IMR-90 (cell line): Measurements from ENCODE around the gene PITPNM3. TPM values are rescaled to one million over a fixed set of nuclear protein-coding genes. Genes with fewer than 3 reads are reported as not detected.

Experiments
- ATAC-seq: fragments of 200-7000 bp; cut with Tn5 transposase; 2 replicates; pipeline ENCODE4 v1.9.1; 2020; ENCODE audit warnings: low read depth, mild to moderate bottlenecking, moderate library complexity
- BruUV-seq: library from RNA; stranded (reverse); fragments of 400-500 nt; replicated peaks from 2 replicates; lab custom pipeline; 2021; lab: Mats Ljungman, UMichigan
- CTCF ChIA-PET: fragments of 300-600 bp; formaldehyde crosslinking; extraction: SDS; loops from one replicate; lab custom pipeline; 2021; ENCODE audit warnings: antibody characterized with exemption; lab: Yijun Ruan, JAX
- POLR2A ChIA-PET: fragments of 300-600 bp; sonication (Branson Sonifier 250); formaldehyde crosslinking; loops from one replicate; lab custom pipeline; 2022; ENCODE audit warnings: antibody characterized with exemption; ENCODE audit not compliant: unreplicated experiment; lab: Charles Lee
- DNase-seq: peaks from one replicate; pipeline ENCODE4 v3.0.0; 2013
- H2AFZ ChIP-seq: replicated peaks from 2 replicates; pipeline ENCODE3; 2013; ENCODE audit warnings: low read length, mild to moderate bottlenecking; ENCODE audit not compliant: poor library complexity
- H2AK5ac ChIP-seq: 2 replicates; pipeline ENCODE4 v1.6.1; 2013; ENCODE audit warnings: low read depth, low read length, inconsistent platforms
- H2AK9ac ChIP-seq: replicated peaks from 2 replicates; pipeline ENCODE3; 2013; ENCODE audit warnings: mild to moderate bottlenecking, low read depth, low read length, moderate library complexity; ENCODE audit not compliant: poor library complexity
- H2BK120ac ChIP-seq: 2 replicates; pipeline ENCODE4 v1.6.1; 2013; ENCODE audit warnings: low read depth, low read length, inconsistent platforms
- H2BK15ac ChIP-seq: 3 replicates; pipeline ENCODE4 v1.6.1; 2013; ENCODE audit warnings: low read depth, low read length, inconsistent platforms
- H2BK20ac ChIP-seq: 2 replicates; pipeline ENCODE4 v1.6.1; 2013; ENCODE audit warnings: low read depth, mild to moderate bottlenecking, inconsistent platforms, low read length, moderate library complexity
- H2BK5ac ChIP-seq: 2 replicates; pipeline ENCODE4 v1.6.1; 2013; ENCODE audit warnings: mild to moderate bottlenecking, low read depth, low read length, inconsistent platforms; ENCODE audit not compliant: poor library complexity, severe bottlenecking
- H3K14ac ChIP-seq: replicated peaks from 2 replicates; pipeline ENCODE4 v1.6.1; 2013; ENCODE audit warnings: low read depth, low read length, inconsistent platforms
- H3K18ac ChIP-seq: 2 replicates; pipeline ENCODE4 v1.6.1; 2013; ENCODE audit warnings: low read depth, low read length, control low read depth
- H3K23ac ChIP-seq: 2 replicates; pipeline ENCODE4 v1.6.1; 2013; ENCODE audit warnings: low read depth, low read length, inconsistent platforms
- H3K27ac ChIP-seq: 2 replicates; pipeline ENCODE4 v1.5.1; 2013; ENCODE audit warnings: mild to moderate bottlenecking, control low read depth, low read length; ENCODE audit not compliant: insufficient read depth
- H3K27me3 ChIP-seq: 2 replicates; pipeline ENCODE4 v1.6.1; 2013; ENCODE audit warnings: low read length; ENCODE audit not compliant: control insufficient read depth, insufficient read depth
- H3K36me3 ChIP-seq: 2 replicates; pipeline ENCODE4 v1.6.1; 2013; ENCODE audit warnings: low read length, mixed read lengths; ENCODE audit not compliant: control insufficient read depth, insufficient read depth
- H3K4ac ChIP-seq: 2 replicates; pipeline ENCODE4 v1.6.1; 2013; ENCODE audit warnings: low read depth, low read length, inconsistent platforms
- H3K4me1 ChIP-seq: 2 replicates; pipeline ENCODE4 v1.6.1; 2013; ENCODE audit warnings: low read length, mixed read lengths; ENCODE audit not compliant: control insufficient read depth, insufficient read depth
- H3K4me2 ChIP-seq: 2 replicates; pipeline ENCODE4 v1.6.1; 2013; ENCODE audit warnings: low read depth, mild to moderate bottlenecking, control low read depth, low read length, moderate library complexity
- H3K4me3 ChIP-seq: 2 replicates; pipeline ENCODE4 v1.5.1; 2013; ENCODE audit warnings: low read depth, mild to moderate bottlenecking, control low read depth, low read length, moderate library complexity; ENCODE audit not compliant: insufficient read depth
- H3K56ac ChIP-seq: 2 replicates; pipeline ENCODE4 v1.6.1; 2013; ENCODE audit warnings: low read length, inconsistent platforms; ENCODE audit not compliant: insufficient read depth; ENCODE audit errors: extremely low read depth
- H3K79me1 ChIP-seq, 2 experiments: 2 replicates each; pipeline ENCODE4 v1.6.1; 2013; ENCODE audit warnings: low read length in 2 of 2, inconsistent platforms in 1 of 2, low read depth in 1 of 2
- H3K9ac ChIP-seq: 2 replicates; pipeline ENCODE4 v1.6.1; 2013; ENCODE audit warnings: low read depth, low read length, control low read depth
- H3K9me1 ChIP-seq: 2 replicates; pipeline ENCODE4 v1.6.1; 2013; ENCODE audit warnings: low read length, inconsistent platforms; ENCODE audit not compliant: insufficient read depth
- H3K9me3 ChIP-seq: 2 replicates; pipeline ENCODE4 v1.6.1; 2013; ENCODE audit warnings: low read length; ENCODE audit not compliant: control insufficient read depth, insufficient read depth
- H4K20me1 ChIP-seq: 2 replicates; pipeline ENCODE4 v1.6.1; 2013; ENCODE audit warnings: low read length, inconsistent platforms; ENCODE audit not compliant: insufficient read depth
- H4K5ac ChIP-seq: 2 replicates; pipeline ENCODE4 v1.6.1; 2013; ENCODE audit warnings: mild to moderate bottlenecking, low read depth, low read length, control low read depth
- H4K8ac ChIP-seq, 2 experiments: 2 replicates each; pipeline ENCODE4 v1.6.1; 2013; ENCODE audit warnings: low read depth in 2 of 2, low read length in 2 of 2, control low read depth in 1 of 2, inconsistent platforms in 1 of 2
- H4K91ac ChIP-seq: 2 replicates; pipeline ENCODE4 v1.6.1; 2013; ENCODE audit warnings: low read depth, low read length, inconsistent platforms; ENCODE audit not compliant: insufficient read depth
- CEBPB ChIP-seq: IDR thresholded peaks from 2 replicates; pipeline ENCODE4 v1.6.1; 2012; ENCODE audit warnings: low read depth, low read length, improper control_type of control experiment
- CTCF ChIP-seq: conservative IDR thresholded peaks from 2 replicates; pipeline ENCODE4 v1.5.1; 2012; ENCODE audit warnings: mild to moderate bottlenecking, low read depth, low read length, improper control_type of control experiment
- FOS ChIP-seq: fragments of 150-350 bp; IDR thresholded peaks from 2 replicates; pipeline ENCODE4 v1.6.1; 2016; ENCODE audit warnings: low read depth, low read length
- MAFK ChIP-seq: IDR thresholded peaks from 2 replicates; pipeline ENCODE4 v1.6.1; 2012; ENCODE audit warnings: low read depth, low read length, improper control_type of control experiment
- NFE2L2 ChIP-seq: fragments of 150-350 bp; IDR thresholded peaks from 2 replicates; pipeline ENCODE4 v1.6.1; 2016; ENCODE audit warnings: low read depth, mild to moderate bottlenecking, low read length
- RAD21 ChIP-seq: IDR thresholded peaks from 2 replicates; pipeline ENCODE4 v1.6.1; 2012; ENCODE audit warnings: low read length, improper control_type of control experiment
- RCOR1 ChIP-seq: IDR thresholded peaks from 2 replicates; pipeline ENCODE4 v1.6.1; 2012; ENCODE audit warnings: mild to moderate bottlenecking, low read length, improper control_type of control experiment; ENCODE audit not compliant: insufficient replicate concordance
- RFX5 ChIP-seq: IDR thresholded peaks from 2 replicates; pipeline ENCODE4 v1.8.0; 2012; ENCODE audit warnings: low read depth, mild to moderate bottlenecking, low read length, moderate library complexity
- WGBS, 2 experiments: methylation state at CpG; one replicate each; pipeline versions ENCODE4 v1.1.5 to v1.1.7; 2013; ENCODE audit warnings: missing lambda C conversion rate in 2 of 2; ENCODE audit not compliant: insufficient read length in 1 of 2; ENCODE audit errors: extremely low coverage in 2 of 2; 5-methylcytosine and 5-hydroxymethylcytosine counted together
- dilution Hi-C: fragments of 300-500 bp; cut with HindIII; formaldehyde crosslinking; loops from one replicate; pipeline ENCODE4 v1.14.3; 2018; ENCODE audit warnings: low sequenced_read_pairs; ENCODE audit not compliant: unreplicated experiment
- in situ Hi-C: fragments of 300-500 bp; cut with MboI; formaldehyde crosslinking; loops from 3 replicates; pipeline ENCODE4 v1.14.3; 2019; ENCODE audit warnings: low sequenced_read_pairs, inconsistent platforms, mixed read lengths
- intact Hi-C: fragments of 100-400 bp; cut with micrococcal nuclease; formaldehyde crosslinking; loops from 2 replicates; pipeline ENCODE4 v1.10.0; 2022
- polyA plus RNA-seq, 3 experiments: library from polyadenylated mRNA; depleted of rRNA; stranded (reverse); fragments of >200 nt; gene quantifications; 2 replicates each; pipeline ENCODE4 v1.2.3, GENCODE V29; 2012; ENCODE audit warnings: low replicate concordance in 1 of 3
- total RNA-seq: library from RNA; depleted of rRNA; stranded (reverse); fragments of >200 nt; gene quantifications from 2 replicates; pipeline ENCODE4 v1.2.3, GENCODE V29; 2012

Gene PITPNM3
- total and polyA plus RNA-seq, 2 of the 4 experiments (the other 2 are of a cell fraction) = 0.54 to 1.7 TPM

DNA sequence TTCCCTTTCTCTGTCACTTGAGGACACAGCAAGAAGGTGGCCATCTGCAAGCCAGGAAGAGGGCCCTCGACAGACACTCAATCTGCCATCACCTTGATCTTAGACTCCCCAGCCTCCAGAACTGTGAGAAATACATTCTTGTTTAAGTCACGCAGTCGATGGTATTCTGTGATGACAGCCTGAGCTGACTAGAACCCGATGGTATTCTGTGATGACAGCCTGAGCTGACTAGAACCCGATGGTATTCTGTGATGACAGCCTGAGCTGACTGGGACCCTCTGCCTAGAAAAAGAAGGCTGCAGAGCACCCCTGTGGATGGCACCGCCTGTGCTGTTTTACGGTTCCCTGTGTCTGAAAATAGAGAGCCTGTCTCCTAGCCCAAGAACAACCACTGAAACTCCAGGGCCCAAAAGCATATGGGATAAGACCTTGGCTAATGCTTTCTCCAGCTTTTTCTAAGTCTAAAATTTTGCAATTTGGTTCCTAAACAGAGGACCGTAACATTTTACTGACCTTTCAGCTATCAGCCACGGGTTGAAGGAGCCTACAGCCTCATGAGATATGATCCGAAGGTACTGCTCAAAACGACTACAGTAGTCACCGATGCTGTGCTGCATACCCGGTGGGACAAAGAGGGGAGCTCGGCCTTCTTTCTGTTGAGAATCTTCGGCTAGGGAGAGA, 33.1 kb upstream of the PITPNM3 start:
- peak; percentile 56 for TF ChIP-seq CEBPB
- no peak for TF ChIP-seq RAD21
- TF ChIP-seq NFE2L2 = no peak
- no peak for TF ChIP-seq MAFK
- no peak for TF ChIP-seq FOS
- TF ChIP-seq CTCF = no peak
- TF ChIP-seq RFX5 = no peak
- TF ChIP-seq RCOR1 = no peak
- ChIA-PET CTCF (no interaction called here), POLR2A (no interaction called here)
- Histone ChIP-seq H3K4me1 (peaks cover 6% of the 10 kb centered on the region), H3K9me1 (peaks cover 6% of the 10 kb centered on the region), H3K9ac (no peak overlapping the region; the same call in 1 of the 2 replicates), H4K91ac (peak overlapping the region; percentile 73), H3K4me2 (no peak overlapping the region; the same call in 1 of the 2 replicates), H4K5ac (peak overlapping the region; percentile 40; the same call in 1 of the 2 replicates), H2AK5ac (peak overlapping the region; percentile 78), H3K36me3 (peaks cover 36% of the 10 kb centered on the region), H2BK20ac (peak overlapping the region; percentile 58), H2AFZ (no peak overlapping the region), H4K8ac (peak overlapping the region in 1 of 2 experiments; percentile 82; a peak in 3 of 4 replicates), H3K27me3 (no peaks in the 10 kb centered on the region), H3K4ac (peak overlapping the region; percentile 70), H2BK120ac (peak overlapping the region; percentile 47; the same call in 1 of the 2 replicates), H3K79me1 (peaks cover 12 to 14% of the 10 kb centered on the region in 2 experiments), H2AK9ac (peak overlapping the region; percentile 30), H3K27ac (peak overlapping the region; percentile 49; the same call in 1 of the 2 replicates), H3K56ac (no peak overlapping the region), H3K18ac (peak overlapping the region; percentile 93; the same call in 1 of the 2 replicates), H3K14ac (0 out of 2 replicates have a peak overlapping the region, but pooled peaks have one; percentile 40), H4K20me1 (peaks cover 4% of the 10 kb centered on the region; the same call in 1 of the 2 replicates), H2BK15ac (no peak overlapping the region; the same call in 2 of the 3 replicates), H3K23ac (no peak overlapping the region), H2BK5ac (peak overlapping the region; percentile 86), H3K9me3 (peaks cover 3% of the 10 kb centered on the region), H3K4me3 (no peak overlapping the region)
- DNase-seq (peak; percentile 58), ATAC-seq (peak; percentile 35)
- WGBS, 2 experiments = 74% methylated on average over 8 of the region's 15 CpGs; no CpG with 5 or more reads in 1 of the 2 experiments
- dilution Hi-C loops (no loop called here), in situ Hi-C loops (no loop called here), intact Hi-C loops (no loop called here)
- no TSS peak for BruUV-seq
